Thyroid gland (tissue), 4 donors: ENCODE data around the gene ZNF394.

ENCODE experiments used
- CTCF ChIP-seq, 6 experiments: fragments of 200-600 bp in 3 of 6; fragments of 450-650 bp in 3 of 6; sonication (generic) in 3 of 6; IDR thresholded peaks; one replicate each; pipeline ENCODE4 v1.5.1; 2016 to 2019; ENCODE audit warnings: antibody characterized with exemption in 6 of 6, mild to moderate bottlenecking in 2 of 6, inconsistent platforms in 1 of 6, moderate library complexity in 1 of 6
- POLR2A ChIP-seq, 2 donors: fragments of 450-650 bp; IDR thresholded peaks; one replicate each; pipeline ENCODE4 v1.6.1; 2017; ENCODE audit warnings: antibody characterized with exemption in 2 of 2, mild to moderate bottlenecking in 2 of 2, moderate library complexity in 1 of 2

- TF ChIP-seq CTCF (IDR thresholded peaks at IDR 0.05) (no peak), POLR2A (IDR thresholded peaks at IDR 0.05) (no peak)
Measured at GRCh38 chr7:99465421-99465768, 34.7 kb downstream of the ZNF394 start.
